HG03095 (cell line): Measurements from ENCODE around the gene GPR157.

Experiments
- ATAC-seq: cut with Tn5 transposase; IDR thresholded peaks from one replicate; pipeline ENCODE4 v1.9.1; 2021; ENCODE audit warnings: moderate library complexity; ENCODE audit not compliant: unreplicated experiment

Gene GPR157

DNA sequence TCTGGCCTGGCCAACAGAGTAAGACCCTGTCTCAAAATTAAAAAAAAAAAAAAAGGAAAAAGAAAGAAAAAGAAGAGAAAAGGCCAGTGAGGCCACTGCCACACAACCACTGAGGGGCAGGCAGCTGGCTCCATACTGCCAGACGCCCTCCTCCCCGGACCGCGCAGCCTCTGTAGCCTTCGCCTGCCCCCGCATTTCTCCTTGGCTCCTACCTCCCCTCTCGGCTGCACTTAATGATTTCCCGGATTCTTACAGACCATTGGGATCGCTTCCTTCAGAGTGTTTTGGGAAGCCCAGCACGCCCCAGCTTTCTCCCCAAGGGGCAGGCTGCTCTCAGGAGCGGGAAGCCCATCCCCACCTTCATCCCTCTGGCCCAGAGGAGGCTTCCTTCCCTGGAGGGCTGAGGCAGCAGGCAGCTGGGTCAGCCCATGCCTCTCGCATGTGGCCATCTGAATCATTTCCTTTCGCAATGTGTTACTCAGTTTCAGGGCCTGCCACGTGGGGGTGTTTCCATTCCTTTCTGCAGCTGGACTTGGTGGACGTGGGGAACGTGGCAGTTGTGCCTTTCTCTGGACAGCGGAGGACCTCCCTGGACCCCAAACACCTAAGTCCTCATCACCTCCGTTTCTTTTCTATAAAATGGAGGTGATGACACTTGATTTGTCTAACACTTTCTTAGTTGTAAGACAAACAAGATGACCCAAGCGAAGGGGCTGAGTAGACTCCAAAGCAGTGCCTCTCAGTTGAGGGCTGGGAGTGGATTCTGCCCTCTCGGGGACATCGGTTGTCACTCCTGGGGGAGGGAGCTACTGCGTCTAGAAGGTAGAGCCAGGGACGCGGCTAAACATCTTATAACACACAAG, 61.7 kb downstream of the GPR157 start:
- no peak for ATAC-seq

DNA sequence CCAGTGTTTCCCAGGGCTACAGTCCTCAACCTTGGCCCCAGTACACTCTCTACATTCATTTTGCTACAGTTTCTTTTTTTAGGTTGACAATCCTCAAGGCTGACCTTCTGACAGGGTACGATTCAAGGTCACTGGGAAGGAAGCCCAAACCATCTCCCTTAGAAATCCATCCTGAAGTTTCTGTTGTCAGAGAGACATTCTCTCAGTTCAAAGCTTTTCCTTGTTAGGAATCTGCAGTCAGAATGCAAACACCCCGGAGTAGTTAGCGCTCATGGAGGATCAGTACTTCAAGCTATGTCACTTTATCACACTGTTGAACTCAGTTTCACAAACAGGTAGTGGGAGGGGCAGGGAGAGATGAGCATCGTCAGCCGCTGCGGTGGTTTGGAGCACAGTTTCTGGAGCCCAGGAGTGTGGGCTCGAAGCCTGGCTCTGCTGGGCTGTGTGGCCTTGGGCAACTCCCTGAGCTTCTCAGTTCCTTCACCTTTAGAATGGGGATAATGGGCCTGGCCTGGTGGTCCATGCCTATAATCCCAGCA, 63.6 kb downstream of the GPR157 start:
- ATAC-seq = no peak

DNA sequence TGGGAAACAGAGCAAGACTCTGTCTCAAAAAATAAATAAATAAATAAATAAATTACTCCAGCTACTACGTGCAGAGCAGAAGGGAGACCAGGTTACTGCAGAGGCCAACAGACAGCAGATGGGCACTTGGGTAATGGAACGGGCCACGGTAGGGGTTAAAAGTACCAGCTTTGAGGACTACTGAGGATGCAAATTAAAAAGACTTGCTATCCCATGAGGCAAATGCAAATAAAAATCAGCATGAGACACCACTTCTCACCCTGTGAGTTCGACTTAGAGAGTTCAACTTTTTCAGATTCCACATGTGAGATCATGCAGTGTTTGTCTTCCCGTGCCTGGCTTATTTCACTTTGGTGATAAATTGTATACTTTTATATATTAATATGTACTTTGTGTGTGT, 66.1 kb downstream of the GPR157 start:
- ATAC-seq = no peak

DNA sequence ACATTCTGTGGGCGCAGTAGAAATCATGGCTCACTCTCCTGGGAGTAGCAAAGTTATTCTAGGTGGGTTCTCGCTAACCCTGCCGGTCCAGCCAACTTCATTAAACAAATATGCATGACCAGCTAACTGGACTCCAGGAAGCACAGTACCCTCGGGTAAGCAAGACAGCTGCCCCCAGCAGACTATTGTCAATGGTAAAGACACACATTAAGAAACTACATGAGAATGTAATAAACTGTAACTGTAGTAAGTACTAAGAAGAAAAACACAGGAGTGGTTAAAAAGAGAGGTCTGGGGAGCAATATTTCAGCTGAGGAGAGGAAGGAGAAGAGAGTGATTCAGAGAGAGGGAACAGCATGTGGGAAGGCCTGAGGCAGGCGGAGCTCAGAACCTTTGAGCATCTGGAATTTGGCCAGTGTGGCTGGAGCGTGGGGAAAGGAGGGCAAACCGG, 66.9 kb downstream of the GPR157 start:
- no peak for ATAC-seq

DNA sequence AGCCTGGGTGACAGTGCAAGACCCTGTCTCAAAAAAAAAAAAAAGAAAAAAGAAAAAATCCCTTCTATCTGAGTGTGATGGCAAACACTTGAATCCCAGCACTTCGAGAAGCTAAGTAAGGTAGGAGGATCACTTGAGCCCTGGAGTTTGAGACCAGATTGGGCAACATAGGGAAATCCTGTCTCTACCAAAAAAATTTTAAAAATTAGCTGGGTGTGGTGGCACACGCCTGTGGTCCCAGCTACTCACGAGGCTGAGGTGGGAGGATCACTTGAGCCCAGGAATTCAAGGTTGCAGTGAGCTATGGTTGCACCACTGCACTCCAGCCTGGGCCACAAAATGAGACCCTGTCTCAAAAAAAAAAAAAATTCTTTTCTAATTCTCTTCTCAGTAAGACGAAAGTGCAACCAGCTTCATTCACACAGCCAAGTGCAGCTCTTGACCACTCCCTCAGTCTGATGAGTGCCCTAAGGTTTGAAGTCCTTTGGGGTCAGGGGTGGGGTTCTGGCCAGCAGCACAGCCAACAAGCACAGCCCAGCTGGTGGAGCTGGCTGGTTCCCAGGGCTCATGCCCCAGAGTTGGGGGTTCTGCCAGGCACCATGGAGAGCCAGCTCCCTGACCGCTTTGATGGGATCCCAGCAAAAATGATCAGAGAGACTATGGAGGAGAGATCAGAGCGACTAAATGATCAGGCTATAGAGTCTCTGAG, 67.5 kb downstream of the GPR157 start:
- ATAC-seq = no peak

DNA sequence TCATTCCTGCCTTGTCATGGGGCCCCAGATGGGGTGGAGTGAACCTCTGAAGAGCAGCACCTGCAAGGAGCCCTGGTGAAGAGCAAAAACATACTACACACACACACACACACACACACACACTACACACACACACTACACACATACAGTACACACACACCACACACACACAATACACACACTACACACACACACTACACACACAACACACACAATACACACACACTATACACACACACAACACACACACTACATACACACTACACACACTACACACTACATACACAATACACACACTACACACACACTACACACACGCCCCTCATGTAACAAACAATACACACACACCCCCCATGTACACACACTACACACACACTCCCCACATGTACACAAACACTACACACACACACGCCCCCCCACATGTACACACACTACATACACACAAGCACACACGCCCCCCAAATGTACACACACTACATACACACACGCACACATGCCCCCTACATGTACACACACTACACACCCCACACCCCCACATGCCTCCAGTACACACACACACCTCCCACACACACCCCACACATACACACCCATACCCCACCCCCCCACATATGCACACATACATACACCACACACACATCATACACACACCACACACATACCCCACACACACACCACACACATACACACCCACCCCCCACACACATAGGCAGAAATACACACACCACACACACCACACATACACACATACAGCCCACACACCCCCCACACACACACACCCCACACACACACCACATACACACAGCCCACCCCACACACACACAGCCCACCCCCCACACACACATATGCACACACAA, 68.8 kb downstream of the GPR157 start:
- ATAC-seq = no peak

DNA sequence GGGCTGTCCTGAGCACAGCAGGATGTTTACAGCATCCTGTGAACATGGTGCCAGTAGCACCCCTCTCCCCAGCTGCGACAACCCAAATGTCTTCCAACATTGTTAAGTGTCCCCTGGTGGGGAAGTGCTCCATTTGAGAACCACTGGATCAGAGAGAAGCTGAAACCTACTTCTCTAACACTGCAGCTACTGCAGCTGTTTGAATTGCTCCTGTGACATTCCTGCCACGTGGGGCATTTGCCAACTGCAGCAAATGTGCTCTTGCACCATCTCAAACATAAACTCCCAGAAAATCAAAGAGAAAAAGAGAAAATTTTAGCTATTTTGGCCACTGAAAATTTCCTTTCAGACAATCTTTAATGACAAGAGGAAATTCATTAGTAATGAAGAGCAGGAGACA, 70.4 kb downstream of the GPR157 start:
- ATAC-seq = no peak

DNA sequence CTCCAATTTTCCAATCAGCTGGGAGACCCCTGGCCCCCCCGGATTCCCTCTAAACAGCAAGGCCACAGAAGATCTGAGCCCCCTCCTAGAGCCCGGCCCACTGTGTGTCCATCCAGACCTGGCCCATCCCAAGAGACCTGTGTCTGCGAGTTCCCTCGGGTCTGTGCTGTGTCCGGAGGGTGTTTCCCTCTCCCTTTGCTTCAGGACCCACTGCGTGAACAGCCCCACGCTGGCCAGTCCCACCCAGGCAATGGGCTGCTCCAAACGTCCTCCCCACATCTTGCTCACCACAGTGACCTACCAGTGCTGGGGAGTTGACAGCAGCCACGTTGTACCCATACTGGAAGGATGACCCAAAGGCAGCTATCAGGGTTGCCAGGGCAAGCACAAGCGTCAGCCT, 71.1 kb downstream of the GPR157 start:
- no peak for ATAC-seq

DNA sequence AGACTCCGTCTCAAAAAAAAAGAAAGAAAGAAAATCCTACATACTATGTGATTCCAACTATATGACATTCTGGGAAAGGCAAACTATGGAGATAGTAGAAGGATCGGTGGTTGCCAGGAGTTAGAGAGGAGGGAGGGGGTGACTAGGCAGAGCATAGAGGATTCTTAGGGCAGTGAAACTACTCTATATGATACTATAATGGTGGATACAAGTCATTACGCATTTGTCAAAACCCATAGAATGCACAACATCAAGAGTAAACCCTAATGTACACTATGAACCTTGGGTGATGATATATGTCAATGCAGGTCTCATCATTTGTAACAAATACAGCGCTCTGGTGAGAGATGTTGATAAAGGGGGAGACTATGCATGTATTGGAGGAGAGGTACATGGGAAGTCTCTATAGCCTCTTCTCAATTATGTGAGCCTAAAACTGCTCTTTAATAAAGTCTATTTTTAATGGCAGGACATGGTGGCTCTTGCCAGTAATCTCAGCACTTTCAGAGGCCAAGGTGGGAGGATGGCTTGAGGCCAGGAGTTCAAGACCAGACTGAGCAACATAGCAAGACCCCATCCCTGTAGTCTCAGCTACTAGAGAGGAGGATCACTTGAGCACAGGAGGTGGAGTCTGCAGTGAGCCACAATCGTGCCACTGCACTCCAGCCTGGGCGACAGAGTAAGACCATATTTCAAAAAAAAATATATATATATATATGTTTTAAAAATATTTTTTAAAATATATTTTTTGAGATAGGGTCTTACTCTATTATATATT, 76.4 kb downstream of the GPR157 start:
- ATAC-seq = no peak

DNA sequence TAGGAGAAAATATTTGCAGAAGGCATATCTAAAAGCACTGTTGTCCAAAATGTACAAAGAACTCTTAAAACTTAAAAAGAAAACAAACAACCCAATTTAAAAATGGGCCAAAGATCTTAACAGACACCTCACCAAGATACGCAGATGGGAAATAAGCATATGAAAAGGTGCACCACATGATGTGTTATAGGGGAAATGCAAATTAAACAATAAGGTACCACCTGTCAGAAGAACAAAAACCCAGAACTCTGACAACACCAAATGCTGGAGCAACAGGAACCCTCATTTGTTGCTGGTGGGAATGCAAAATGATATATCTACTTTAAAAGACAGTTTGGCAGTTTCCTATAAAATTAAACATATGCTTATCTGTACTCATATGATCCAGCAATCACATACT, 77.5 kb downstream of the GPR157 start:
- ATAC-seq = no peak

DNA sequence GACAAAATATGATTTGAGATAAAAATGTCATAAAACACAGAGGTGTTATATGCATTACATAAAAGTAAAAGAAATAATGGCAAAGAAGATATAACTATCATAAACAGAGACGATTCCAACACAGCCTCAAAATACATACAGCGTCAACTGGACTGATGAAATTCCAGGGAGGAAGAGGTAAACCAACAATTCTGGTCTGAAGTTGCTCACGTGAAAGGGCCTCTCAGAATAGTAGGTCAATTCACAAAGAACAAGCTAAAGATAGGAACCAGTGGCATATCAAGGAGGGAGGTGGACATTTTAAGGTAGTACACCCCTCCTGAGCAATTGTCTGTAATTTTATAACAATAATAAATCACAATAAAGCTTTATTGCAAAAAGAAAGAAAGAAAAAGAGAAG, 78.1 kb downstream of the GPR157 start:
- no peak for ATAC-seq
